BE2C (cell line): ENCODE data around the gene RNASE4.

Experiments
- DNase-seq: peaks from one replicate; pipeline ENCODE4 v3.0.0-alpha.2; 2020
- H3K27me3 ChIP-seq: fragments of 250-450 bp; sonication (Bioruptor Pico); 2 replicates; pipeline ENCODE4 v1.5.1; 2020; ENCODE audit warnings: mild to moderate bottlenecking
- H3K36me3 ChIP-seq: fragments of 250-450 bp; sonication (Bioruptor Pico); 2 replicates; pipeline ENCODE4 v1.5.1; 2020; ENCODE audit warnings: mild to moderate bottlenecking
- H3K4me1 ChIP-seq: fragments of 250-450 bp; sonication (Bioruptor Pico); 2 replicates; pipeline ENCODE4 v1.5.1; 2020
- H3K4me3 ChIP-seq: 2 replicates; pipeline ENCODE4 v1.5.1; 2011; ENCODE audit warnings: low read depth, low read length
- H3K9me3 ChIP-seq: fragments of 250-450 bp; sonication (Bioruptor Pico); 2 replicates; pipeline ENCODE4 v1.5.1; 2020
- TF ChIP-seq, protein P1 (sequence below): IDR thresholded peaks from 2 replicates; pipeline ENCODE4 v1.5.1; 2012; ENCODE audit warnings: mild to moderate bottlenecking, low read depth, low read length

The RNASE4 gene

DNA sequence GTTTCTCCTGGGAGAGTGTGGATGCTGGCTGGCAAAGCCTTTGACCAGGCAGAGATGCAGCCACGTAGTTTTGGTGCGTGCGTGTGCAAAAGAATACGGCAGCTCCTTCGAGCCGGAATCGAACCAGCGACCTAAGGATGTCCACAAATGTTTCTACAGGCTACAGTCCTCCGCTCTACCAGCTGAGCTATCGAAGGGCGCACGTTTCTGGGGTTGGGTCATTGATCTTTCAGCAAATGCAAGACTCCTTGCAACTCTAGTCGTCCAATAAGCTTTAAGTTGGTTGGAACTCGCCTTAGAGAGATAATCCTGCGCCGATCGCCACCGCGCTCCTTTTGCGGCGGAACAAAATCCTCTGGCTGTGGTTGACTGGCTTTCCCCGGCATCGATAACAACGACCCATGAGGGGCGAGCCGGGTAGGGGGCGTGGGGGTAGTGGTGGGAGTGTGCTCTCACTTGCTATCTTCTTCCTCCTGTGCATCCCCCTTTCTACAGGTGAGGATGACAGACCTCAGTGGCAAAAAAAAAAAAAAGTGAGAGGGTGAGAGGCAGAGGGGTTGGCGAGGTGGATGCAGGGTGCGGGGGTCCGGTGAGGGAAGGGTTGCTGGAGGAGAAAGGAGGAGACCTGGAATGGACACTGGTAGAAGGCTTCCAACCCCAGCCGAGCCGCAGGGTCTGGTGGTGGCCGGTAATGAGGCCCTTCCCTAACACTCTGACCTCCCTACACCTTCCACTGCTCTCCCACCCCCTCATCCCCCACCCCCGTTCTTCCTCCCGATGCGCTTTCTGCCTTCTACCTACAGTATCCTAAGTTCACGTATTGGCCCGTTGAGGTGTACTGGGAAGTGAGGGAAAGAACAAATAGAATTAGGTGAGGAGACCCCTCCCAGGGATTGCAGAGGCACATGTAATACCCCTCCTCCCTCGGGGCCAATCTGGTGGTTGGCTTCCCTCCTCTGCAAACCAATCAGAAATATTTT, 31.1 kb upstream of the RNASE4 start:
- no peaks in the 10 kb centered on the region for H3K9me3 ChIP-seq
- peak overlapping the region; percentile 14 for H3K4me3 ChIP-seq
- TF ChIP-seq, protein P1, sequence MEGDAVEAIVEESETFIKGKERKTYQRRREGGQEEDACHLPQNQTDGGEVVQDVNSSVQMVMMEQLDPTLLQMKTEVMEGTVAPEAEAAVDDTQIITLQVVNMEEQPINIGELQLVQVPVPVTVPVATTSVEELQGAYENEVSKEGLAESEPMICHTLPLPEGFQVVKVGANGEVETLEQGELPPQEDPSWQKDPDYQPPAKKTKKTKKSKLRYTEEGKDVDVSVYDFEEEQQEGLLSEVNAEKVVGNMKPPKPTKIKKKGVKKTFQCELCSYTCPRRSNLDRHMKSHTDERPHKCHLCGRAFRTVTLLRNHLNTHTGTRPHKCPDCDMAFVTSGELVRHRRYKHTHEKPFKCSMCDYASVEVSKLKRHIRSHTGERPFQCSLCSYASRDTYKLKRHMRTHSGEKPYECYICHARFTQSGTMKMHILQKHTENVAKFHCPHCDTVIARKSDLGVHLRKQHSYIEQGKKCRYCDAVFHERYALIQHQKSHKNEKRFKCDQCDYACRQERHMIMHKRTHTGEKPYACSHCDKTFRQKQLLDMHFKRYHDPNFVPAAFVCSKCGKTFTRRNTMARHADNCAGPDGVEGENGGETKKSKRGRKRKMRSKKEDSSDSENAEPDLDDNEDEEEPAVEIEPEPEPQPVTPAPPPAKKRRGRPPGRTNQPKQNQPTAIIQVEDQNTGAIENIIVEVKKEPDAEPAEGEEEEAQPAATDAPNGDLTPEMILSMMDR, result no peak
- H3K4me1 ChIP-seq, result no peaks in the 10 kb centered on the region
- no peaks in the 10 kb centered on the region for H3K36me3 ChIP-seq
- H3K27me3 ChIP-seq, result peaks cover 53% of the 10 kb centered on the region
- peak; percentile 58 for DNase-seq

GRCh38 chr14:20655851-20656250, 28.5 kb upstream of the RNASE4 start:
- DNase-seq, result no peak
- TF ChIP-seq, protein P1, result no peak
- H3K4me3 ChIP-seq, result no peak overlapping the region
- peaks cover 36% of the 10 kb centered on the region for H3K27me3 ChIP-seq
- H3K9me3 ChIP-seq, result no peaks in the 10 kb centered on the region
- H3K4me1 ChIP-seq, result no peaks in the 10 kb centered on the region
- H3K36me3 ChIP-seq, result no peaks in the 10 kb centered on the region

DNA sequence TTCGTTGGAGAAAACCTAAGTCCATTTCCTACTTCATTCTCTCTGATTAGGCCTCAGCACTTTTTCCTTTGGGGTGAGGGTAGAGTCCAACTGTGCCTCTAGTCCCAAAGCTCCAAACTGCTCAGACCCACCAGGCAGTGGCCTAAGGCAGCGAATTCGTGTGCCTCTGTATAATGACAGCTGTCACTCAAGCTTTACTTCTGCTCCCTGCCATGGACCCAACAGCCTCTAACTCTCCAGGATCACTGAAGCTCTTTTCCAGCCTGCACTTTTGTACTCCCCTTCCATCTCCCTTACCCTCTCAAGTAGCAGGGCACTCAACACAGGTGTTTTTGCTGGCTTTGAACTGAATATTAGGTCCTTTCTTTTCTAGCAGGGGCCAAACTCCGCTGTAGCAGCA, 28.1 kb upstream of the RNASE4 start:
- TF ChIP-seq, protein P1, result no peak
- no peak overlapping the region for H3K4me3 ChIP-seq
- peaks cover 34% of the 10 kb centered on the region for H3K27me3 ChIP-seq
- H3K4me1 ChIP-seq, result no peaks in the 10 kb centered on the region
- H3K36me3 ChIP-seq, result no peaks in the 10 kb centered on the region
- H3K9me3 ChIP-seq, result no peaks in the 10 kb centered on the region
- DNase-seq, result no peak

GRCh38 chr14:20657216-20658211, 26.8 kb upstream of the RNASE4 start:
- Histone ChIP-seq H3K9me3 (no peaks in the 10 kb centered on the region), H3K36me3 (no peaks in the 10 kb centered on the region), H3K4me1 (no peaks in the 10 kb centered on the region), H3K4me3 (no peak overlapping the region), H3K27me3 (peaks cover 24% of the 10 kb centered on the region)
- DNase-seq, result peak; percentile 34
- TF ChIP-seq, protein P1, result peak; percentile 32

DNA sequence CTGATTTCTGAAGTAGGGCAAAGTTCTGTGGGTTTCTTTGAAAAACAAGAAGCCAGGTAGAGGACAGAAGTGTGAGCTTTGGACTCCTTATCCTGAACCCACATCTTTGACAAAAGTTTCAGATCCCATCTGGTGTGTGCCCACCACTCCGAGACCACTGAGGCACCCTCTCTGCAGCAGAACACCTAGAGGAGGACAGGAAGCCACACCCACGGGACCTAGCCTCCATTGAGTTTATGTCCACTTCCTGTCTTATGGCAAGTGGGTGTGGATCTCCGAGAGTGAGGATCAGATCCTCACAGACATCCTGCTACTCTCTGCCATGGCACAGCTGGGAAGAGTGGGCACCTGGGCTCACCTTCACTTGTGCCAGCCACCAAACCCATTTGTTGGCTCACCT, 26.1 kb upstream of the RNASE4 start:
- peaks cover 27% of the 10 kb centered on the region for H3K27me3 ChIP-seq
- H3K4me3 ChIP-seq, result no peak overlapping the region
- no peaks in the 10 kb centered on the region for H3K4me1 ChIP-seq
- no peaks in the 10 kb centered on the region for H3K36me3 ChIP-seq
- DNase-seq, result no peak
- TF ChIP-seq, protein P1, result no peak
- no peaks in the 10 kb centered on the region for H3K9me3 ChIP-seq
